IPS-NIHi11 (cell line): ENCODE measurements around the gene RAI1.

Source experiments
- DNase-seq: peaks from one replicate; pipeline ENCODE4 v3.0.0; 2012; ENCODE audit warnings: mixed read lengths, low spot score

Gene RAI1

DNA sequence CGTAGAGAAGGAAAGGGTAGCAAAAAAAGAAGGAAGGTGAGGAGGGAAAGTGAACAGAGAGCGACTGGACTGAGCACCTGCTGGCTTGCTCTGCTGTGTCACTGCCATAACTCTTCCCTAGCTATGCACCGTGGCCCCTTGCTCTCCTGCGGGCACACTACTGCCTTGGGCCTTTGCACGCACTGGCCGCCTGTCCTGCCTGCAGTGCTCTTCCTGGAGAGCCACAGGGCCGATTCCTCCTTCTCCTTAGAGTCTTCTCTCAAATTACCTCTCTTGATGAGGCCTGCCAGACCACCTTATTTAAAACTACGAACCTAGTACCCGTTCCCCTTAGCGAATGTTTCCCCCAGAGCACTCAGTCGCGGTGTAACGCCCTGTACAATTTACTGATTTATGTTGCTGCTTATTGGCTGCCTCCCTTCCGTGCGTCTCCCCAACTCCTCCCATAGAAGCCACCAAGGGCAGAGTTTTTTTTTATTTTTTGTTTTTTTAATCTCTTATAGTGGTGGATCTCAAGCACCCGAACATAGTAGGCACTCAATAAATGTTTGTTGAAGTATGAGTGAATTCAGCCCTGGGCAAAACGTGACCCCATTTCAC is 70.3 kb downstream of the RAI1 start:
- DNase-seq = no peak

GRCh38 chr17:17752089-17752820 is 71.0 kb downstream of the RAI1 start:
- DNase-seq = peak; percentile 98

DNA sequence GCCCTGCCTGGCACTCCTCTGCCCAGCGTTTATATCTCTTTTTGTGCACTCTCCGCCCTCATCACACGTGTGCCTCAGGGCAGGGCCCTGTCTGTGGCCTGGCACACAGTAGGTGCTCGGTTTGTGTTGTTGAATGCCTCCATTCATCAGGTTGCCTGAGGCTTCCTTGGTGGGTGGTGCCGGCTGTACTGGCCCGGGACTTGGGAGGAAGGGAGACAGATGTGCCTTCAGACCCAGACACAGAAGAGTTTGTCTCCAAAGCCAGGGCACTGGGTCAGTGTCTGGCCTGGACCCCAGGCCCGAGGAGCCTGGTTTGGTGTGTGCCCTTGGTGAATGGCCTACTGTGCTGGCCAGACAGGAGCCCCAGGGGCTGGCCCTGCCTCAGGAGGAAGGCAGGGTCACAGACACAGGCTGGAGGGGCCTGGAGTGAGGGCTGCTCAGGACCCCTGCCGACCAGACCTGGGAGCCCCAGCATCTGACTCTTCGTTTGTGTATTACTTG is 71.6 kb downstream of the RAI1 start:
- no peak for DNase-seq

DNA sequence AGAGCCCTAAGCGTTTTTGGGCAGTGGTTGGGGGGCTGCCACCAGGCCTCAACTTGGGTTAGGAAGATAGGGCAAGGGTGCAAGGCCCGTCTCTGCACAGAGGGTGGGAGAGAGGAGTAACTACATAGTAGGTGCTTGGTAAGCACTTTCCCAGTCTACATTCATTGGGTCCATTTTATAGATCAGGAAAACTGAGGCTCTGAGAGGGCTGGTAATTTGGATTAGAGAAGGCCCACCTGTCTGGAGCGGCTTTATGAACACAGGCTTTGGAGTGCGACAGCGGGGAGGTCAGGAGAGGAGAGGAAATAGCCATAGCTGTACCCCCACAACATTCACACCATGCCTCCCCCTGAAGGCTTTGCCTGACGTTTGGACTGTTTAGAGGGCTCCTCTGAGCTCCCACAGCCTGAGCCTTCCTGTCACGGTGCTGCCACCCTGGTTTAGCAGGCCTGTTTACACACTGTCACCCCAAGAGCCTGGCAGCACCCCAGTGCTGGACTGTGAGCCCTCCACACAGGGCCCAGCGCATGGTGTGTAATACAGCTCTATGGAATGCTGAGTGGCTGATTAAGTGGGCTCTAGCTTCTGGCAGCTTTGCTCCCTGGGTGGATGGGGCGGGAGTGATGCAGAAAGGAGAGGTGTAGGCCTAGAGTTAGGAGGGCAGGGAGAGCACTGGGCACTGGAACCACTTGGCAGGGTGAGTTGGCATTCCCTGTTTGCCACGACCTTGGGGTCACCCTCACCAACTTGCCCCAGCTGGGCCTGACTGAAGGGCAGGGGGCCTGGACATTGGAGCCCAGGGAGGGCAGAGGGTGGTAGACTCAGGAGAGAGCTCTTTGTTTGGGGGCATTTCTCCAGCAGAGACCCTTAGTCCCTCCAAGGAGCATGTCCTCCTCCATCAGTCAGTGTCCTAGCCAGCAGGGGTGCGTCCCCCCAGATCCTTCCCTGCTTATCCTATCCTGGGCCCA is 73.7 kb downstream of the RAI1 start:
- no peak for DNase-seq

DNA sequence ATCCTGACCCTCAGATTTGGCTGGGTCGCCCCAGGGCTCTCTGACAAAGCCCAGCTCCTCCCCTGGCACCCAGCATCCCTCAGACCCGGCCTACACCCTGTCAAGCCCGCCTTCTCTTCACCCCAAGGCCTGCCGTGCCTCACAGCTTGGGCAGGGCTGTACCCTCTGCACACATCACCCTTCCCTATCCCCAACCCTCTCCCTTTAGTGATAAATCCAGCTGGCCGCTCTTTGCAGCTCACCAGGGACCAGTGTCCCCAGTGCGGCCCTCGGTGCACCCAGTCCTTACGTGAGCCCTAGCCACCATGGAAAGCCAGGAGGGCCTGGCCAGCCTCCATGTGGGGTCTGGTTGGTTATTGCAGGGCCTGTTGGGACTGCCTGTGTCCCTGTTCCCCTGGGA is 74.5 kb downstream of the RAI1 start:
- DNase-seq = no peak

GRCh38 chr17:17757391-17757791 is 76.1 kb downstream of the RAI1 start:
- no peak for DNase-seq

GRCh38 chr17:17757956-17758845 is 76.9 kb downstream of the RAI1 start:
- DNase-seq = no peak

DNA sequence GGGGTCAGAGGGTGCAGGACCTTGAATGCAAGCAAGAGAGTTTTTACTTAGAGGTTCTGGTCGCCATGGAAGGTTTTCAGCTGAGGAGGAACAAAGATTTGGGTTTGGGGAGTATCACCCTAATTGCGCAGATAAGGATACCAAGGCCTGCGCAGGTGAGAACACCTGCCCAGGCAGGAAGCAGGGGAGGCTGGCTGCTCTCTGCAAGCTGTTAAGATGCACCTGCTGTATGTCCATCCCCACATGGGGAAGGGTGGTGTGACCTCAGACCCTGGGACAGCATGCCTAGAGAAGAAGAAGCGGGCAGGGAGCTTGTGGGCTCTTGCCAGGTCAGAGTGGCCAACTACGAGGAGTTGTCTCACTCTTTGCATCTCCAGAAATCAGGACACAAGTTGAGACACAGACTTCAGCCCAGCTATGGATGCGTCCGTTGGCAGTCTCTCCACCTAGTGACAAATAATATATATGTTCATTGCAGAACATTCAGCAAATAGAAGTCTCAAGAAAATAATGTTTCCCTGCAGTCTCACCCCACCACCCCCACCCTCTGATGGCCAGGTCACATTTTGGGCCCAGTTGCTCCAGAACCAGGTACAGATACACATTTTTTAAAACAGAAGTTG is 77.8 kb downstream of the RAI1 start:
- DNase-seq = no peak

DNA sequence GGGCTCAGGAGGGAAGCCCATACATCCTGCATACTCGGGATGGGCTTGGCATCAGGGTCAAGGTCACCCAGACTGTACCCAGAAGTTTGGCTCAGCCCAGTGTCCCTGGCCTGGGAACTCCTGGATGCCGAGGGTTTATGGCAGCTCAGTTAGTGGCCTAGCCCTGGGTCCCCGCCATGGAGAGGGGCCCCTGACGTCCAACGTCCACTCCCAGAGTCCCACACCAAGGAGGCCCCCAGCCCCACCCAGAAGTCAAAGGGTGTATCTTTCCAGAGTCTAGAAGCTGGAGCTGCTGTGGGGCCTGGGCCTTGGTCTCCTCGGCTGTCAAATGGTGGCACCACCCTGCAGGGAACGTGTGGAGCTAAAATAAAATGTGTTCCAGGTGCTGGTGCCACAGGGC is 79.1 kb downstream of the RAI1 start:
- no peak for DNase-seq

GRCh38 chr17:17760872-17761550 is 79.8 kb downstream of the RAI1 start:
- no peak for DNase-seq

DNA sequence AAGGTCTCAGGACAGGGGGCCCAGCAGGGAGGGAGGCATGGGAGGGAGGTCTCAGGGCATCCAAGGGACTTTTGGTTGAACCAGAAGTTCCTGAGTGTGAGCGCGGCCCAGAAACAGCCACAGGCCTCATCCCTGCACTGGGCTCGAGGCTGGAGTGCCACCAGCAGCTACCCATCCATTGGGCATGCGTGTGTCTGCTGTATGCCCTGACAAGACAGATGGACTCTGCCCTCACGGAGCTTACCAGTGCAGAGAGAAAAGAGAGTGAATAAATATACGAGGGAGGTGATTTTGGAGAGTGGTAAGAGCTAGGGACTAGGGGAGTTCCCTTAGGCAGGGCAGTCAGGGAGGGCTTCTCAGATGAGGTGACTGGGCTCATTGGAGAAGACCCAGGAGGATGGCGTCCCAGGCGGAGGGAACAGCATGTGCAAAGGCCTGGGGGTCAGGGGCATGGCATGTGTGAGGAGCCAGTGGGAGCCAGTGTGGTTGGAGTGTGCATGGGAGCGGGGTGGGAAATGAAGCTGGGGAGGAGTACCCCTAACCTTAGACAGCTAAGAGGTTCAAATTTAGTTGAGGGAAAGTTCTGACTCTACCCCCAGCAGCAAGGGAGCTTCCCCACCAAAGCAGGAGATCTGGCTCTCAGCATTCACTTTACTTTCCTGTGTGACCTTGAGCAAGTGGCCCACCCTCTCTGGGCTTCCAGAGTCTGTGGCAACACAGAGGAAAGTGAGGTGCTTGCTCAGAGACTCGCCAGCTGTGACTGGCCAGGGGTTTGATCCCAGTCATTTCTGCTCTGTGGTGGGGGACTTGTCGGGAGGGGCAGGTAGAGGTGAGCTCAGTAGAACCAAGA is 80.9 kb downstream of the RAI1 start:
- DNase-seq = no peak

DNA sequence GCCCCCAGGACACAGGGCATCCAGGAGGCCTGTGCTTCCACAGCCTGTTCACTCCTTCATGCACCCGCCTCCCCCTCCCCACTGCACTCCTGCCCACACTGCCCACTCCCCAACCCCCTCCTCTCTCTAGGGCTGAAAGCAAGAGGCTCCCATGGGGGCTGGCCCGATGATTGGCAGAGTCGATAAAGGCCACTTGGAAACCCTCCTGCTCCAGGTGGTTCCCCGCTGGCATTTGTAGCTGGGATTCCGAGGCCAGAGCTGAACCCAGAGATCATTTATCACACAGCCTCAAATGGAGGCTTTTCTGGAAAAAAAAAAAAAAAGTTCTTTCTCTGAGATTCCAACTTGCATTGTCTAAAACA is 81.5 kb downstream of the RAI1 start:
- no peak for DNase-seq

DNA sequence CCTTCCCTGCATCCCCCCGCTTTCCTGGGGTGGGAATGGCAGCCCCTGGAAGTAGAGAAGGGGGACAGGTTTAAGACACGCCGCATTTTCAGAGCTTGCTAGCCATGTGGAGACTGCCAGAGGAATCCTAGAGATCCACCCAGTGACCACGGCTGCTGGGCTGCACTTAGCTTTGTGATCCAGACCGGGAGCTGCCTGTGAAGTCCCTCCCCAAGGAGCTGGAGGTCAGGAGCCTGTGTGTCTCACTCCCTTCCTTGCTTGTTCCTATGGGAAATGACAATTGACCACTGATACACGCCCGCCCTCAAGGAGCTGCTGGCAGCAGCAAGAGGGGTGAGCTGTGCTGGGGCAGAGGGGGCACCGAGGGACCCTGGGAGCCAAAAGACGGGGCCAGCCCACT is 81.9 kb downstream of the RAI1 start:
- no peak for DNase-seq

DNA sequence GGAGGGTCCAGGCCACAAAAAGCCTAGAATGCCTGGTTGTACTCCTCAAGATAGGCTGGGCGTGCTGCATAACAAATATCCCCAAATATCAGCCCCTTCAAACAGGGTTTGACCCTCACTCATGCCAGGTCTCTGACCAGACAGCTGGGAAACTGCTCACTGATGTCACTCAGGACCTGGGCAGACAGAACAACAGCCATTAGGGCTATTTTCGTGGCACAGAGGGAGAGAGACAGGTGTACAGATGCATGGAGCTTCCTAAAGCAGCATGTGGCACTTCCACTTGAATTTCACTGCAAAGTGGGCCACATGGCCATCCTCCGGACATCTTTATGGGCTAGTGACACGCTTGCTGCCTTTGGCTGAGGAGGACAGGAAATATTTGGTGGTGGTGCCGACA is 82.5 kb downstream of the RAI1 start:
- no peak for DNase-seq

DNA sequence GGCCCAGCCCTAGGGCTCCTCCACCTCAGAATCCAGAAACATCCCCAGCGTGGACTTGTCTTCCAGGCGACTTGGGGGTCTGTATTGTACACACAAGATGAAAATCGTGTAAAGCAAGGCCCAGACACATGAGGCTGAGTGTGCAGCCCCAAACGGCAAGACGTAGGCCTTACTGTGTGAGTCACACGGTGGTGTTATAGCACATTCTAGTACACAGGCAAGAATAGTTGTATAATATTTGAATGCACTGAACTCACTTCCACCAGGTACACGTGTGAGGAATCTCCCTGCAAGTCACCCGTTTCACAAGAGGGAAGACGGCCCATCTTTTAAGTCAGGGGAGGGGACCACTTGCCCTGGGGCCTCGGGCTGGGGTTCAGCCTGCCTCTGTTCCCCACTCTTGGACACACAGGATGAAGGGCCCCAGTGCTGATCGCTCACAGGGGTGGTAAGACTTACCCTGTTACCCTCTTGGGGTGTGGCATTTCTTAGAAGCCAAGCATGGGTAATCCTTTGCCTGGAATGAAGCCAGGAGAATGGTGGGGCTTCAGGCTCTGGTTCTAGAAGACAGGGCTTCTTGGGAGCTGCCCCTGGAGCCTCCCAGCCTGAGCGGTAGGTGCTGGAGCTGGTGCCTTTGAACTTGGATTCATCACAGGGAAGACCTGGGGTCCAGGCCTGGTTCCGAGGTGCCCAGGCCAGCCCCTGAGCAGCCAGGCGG is 84.3 kb downstream of the RAI1 start:
- DNase-seq = no peak

GRCh38 chr17:17766077-17766743 is 85.0 kb downstream of the RAI1 start:
- DNase-seq = no peak

DNA sequence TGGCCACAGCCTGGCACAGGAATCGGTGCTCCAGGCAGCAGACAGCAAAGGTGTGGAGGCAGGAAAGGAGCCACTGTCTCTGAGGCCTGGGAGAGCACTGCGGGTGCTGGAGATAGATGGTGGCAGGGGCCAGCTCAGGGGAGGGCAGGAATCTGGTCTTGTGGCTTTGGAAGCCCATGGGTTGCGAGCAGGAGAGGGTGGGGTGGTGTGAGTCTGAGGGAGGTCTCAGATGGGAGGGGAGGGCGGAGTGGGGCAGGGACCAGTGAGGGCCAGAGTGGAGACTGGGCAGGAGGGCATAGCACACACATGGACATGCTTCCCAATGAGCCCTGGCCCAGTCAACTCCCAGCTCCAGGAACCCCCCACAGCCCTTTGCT is 85.5 kb downstream of the RAI1 start:
- DNase-seq = no peak

DNA sequence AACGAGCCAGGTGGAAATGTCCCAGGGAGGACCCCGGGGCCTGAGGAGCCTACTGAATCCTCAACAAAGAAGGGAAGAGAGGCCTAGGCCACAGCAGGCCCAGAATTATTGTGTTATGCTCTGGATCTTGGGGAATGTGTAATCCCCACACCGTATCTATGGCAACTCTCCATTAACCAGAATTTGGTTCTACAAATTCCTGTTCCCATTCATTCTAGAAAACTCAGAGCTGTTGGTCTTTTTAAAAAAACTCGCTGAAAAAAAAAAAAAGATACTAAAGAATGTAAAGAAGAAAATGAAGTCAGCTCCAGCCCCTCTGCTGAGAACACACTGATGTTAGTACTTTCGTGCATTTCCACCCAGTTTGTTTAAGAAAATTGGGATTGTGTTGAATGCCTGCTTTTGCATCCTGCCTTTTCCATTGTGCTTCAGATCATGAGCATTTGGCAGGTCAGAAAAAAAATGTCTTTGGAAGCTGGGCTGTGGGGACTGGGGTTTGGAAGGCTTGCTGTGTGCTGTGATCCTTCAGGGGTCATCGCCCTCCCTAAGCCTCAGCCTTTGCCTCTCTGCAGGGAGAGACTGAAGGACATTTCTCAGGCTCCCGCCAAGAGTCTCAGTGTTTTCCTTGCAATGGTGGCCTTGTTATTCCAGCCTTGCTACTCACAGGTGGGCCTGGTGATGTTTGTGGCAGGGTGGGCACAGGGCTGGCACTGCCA is 86.1 kb downstream of the RAI1 start:
- no peak for DNase-seq
